HepG2 (cell line): Measurements from ENCODE around the gene SPSB2.

Source experiments
- BHLHE40 ChIP-seq: IDR thresholded peaks from 2 replicates; pipeline ENCODE4 v1.6.1; 2011; ENCODE audit warnings: low read length, improper control_type of control experiment
- MAX ChIP-seq: IDR thresholded peaks from 2 replicates; pipeline ENCODE4 v1.6.1; 2012; ENCODE audit warnings: inconsistent platforms
- SMC3 ChIP-seq: IDR thresholded peaks from 2 replicates; pipeline ENCODE4 v1.6.1; 2011; ENCODE audit warnings: low read length, improper control_type of control experiment
- TF ChIP-seq, protein P1 (sequence below): sonication (generic); formaldehyde crosslinking; IDR thresholded peaks from 2 replicates; pipeline ENCODE4 v1.5.0; 2020; ENCODE audit warnings: mild to moderate bottlenecking, missing genetic modification reagents, moderate library complexity

- TF ChIP-seq BHLHE40 (no peak), MAX (no peak), SMC3 (no peak)
- TF ChIP-seq, protein P1, sequence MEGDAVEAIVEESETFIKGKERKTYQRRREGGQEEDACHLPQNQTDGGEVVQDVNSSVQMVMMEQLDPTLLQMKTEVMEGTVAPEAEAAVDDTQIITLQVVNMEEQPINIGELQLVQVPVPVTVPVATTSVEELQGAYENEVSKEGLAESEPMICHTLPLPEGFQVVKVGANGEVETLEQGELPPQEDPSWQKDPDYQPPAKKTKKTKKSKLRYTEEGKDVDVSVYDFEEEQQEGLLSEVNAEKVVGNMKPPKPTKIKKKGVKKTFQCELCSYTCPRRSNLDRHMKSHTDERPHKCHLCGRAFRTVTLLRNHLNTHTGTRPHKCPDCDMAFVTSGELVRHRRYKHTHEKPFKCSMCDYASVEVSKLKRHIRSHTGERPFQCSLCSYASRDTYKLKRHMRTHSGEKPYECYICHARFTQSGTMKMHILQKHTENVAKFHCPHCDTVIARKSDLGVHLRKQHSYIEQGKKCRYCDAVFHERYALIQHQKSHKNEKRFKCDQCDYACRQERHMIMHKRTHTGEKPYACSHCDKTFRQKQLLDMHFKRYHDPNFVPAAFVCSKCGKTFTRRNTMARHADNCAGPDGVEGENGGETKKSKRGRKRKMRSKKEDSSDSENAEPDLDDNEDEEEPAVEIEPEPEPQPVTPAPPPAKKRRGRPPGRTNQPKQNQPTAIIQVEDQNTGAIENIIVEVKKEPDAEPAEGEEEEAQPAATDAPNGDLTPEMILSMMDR: no peak
These were observed 14.4 kb upstream of the SPSB2 start for GRCh38 chr12:6887460-6887859.
